H1 (cell line): ENCODE data around the gene TSTD2. TPM values are rescaled to one million over a fixed set of nuclear protein-coding genes. Genes with fewer than 3 reads are reported as not detected.

Source experiments
- CTCF ChIA-PET: fragments of 300-600 bp; sonication (Branson Sonifier 250); formaldehyde crosslinking; loops from one replicate; lab custom pipeline; 2021; ENCODE audit not compliant: partially characterized antibody; lab: Charles Lee
- POLR2A ChIA-PET: fragments of 300-600 bp; sonication (Branson Sonifier 250); formaldehyde crosslinking; loops from one replicate; lab custom pipeline; 2021; ENCODE audit warnings: inconsistent platforms; ENCODE audit not compliant: partially characterized antibody; lab: Charles Lee
- DNase-seq, 2 experiments: peaks; one replicate each; pipeline versions ENCODE4 v3.0.0 to v3.0.0-alpha.2; 2010 to 2022; ENCODE audit warnings: low spot score in 2 of 2, low read depth in 1 of 2, mixed read lengths in 1 of 2
- FAIRE-seq: peaks from 2 replicates; lab custom pipeline; 2011; peaks lifted over from hg19 to GRCh38; lab: Jason Lieb, UNC
- H2AFZ ChIP-seq: 2 replicates; pipeline ENCODE4 v1.8.1; 2012; ENCODE audit warnings: low read length, inconsistent platforms
- H2AK5ac ChIP-seq: 2 replicates; pipeline ENCODE4 v1.6.1; 2013; ENCODE audit warnings: low read depth, low read length
- H2BK120ac ChIP-seq: replicated peaks from 2 replicates; pipeline ENCODE3; 2013; ENCODE audit warnings: low read depth, low read length, inconsistent platforms
- H2BK12ac ChIP-seq: 2 replicates; pipeline ENCODE4 v1.6.1; 2013; ENCODE audit warnings: low read depth, low read length
- H2BK15ac ChIP-seq: 2 replicates; pipeline ENCODE4 v1.6.1; 2013; ENCODE audit warnings: low read length
- H2BK20ac ChIP-seq: 2 replicates; pipeline ENCODE4 v1.6.1; 2013; ENCODE audit warnings: low read length
- H2BK5ac ChIP-seq: 2 replicates; pipeline ENCODE4 v1.6.1; 2013; ENCODE audit warnings: low read depth, low read length
- H3K14ac ChIP-seq: 2 replicates; pipeline ENCODE4 v1.6.1; 2013; ENCODE audit warnings: inconsistent platforms; ENCODE audit not compliant: insufficient read length
- H3K18ac ChIP-seq: 2 replicates; pipeline ENCODE4 v1.6.1; 2013; ENCODE audit warnings: low read length; ENCODE audit errors: extremely low read depth
- H3K23ac ChIP-seq: 2 replicates; pipeline ENCODE4 v1.6.1; 2013; ENCODE audit warnings: inconsistent platforms; ENCODE audit not compliant: insufficient read length
- H3K23me2 ChIP-seq: 2 replicates; pipeline ENCODE4 v1.6.1; 2013; ENCODE audit warnings: low read depth, low read length
- H3K27ac ChIP-seq: 2 replicates; pipeline ENCODE4 v1.6.1; 2011; ENCODE audit warnings: low read depth, low read length, inconsistent platforms
- H3K27me3 ChIP-seq, 4 experiments: replicated peaks in 1 of 4; 1 replicate in 1 of 4; 2 replicates in 3 of 4; pipeline versions ENCODE4 v1.6.1 to v1.8.1; 2011 to 2013; ENCODE audit warnings: low read length in 3 of 4, mild to moderate bottlenecking in 3 of 4, inconsistent platforms in 2 of 4, mixed read lengths in 2 of 4, moderate library complexity in 1 of 4; ENCODE audit not compliant: control insufficient read depth in 3 of 4, insufficient read depth in 3 of 4; ENCODE audit errors: extremely low read depth in 1 of 4
- H3K36me3 ChIP-seq, 4 experiments: 2 replicates each; pipeline versions ENCODE4 v1.6.1 to v1.8.1; 2011 to 2013; ENCODE audit warnings: mild to moderate bottlenecking in 4 of 4, low read length in 3 of 4, moderate library complexity in 2 of 4, control low read depth in 1 of 4, inconsistent platforms in 1 of 4; ENCODE audit not compliant: insufficient read depth in 4 of 4, control insufficient read depth in 2 of 4
- H3K4ac ChIP-seq: replicated peaks from 2 replicates; pipeline ENCODE3; 2013; ENCODE audit warnings: low read length, low read depth, mixed read lengths, inconsistent platforms; ENCODE audit not compliant: insufficient read length
- H3K4me1 ChIP-seq, 4 experiments: replicated peaks in 1 of 4; 1 replicate in 1 of 4; 2 replicates in 3 of 4; pipeline versions ENCODE4 v1.6.1 to v1.8.1; 2011 to 2013; ENCODE audit warnings: low read length in 3 of 4, inconsistent platforms in 2 of 4, mixed read lengths in 1 of 4; ENCODE audit not compliant: insufficient read depth in 4 of 4, control insufficient read depth in 3 of 4
- H3K4me2 ChIP-seq, 2 experiments: 2 replicates each; pipeline versions ENCODE4 v1.6.1 to v1.8.1; 2011 to 2013; ENCODE audit warnings: low read depth in 2 of 2, low read length in 2 of 2, control low read depth in 1 of 2, inconsistent platforms in 1 of 2, mild to moderate bottlenecking in 1 of 2; ENCODE audit not compliant: insufficient read depth in 1 of 2
- H3K4me3 ChIP-seq, 4 experiments: fragments of 200-600, 300-600 bp in 1 of 4; sonication (generic), shearing (Covaris generic), sonication (Bioruptor Twin) in 1 of 4; 2 replicates each; pipeline versions ENCODE4 v1.5.1 to v1.8.1; 2011 to 2016; ENCODE audit warnings: low read length in 4 of 4, low read depth in 3 of 4, control low read depth in 2 of 4, inconsistent platforms in 2 of 4, mild to moderate bottlenecking in 2 of 4, mixed read lengths in 1 of 4, moderate library complexity in 1 of 4; ENCODE audit not compliant: insufficient read depth in 2 of 4; ENCODE audit errors: extremely low read depth in 1 of 4
- H3K56ac ChIP-seq: replicated peaks from 2 replicates; pipeline ENCODE3; 2013; ENCODE audit warnings: low read depth, mild to moderate bottlenecking, mixed read lengths, low read length, inconsistent platforms; ENCODE audit not compliant: insufficient read length
- H3K79me1 ChIP-seq: 2 replicates; pipeline ENCODE4 v1.6.1; 2013; ENCODE audit warnings: low read depth, low read length, control low read depth
- H3K79me2 ChIP-seq, 2 experiments: 2 replicates each; pipeline versions ENCODE4 v1.6.1 to v1.8.1; 2012 to 2013; ENCODE audit warnings: low read length in 2 of 2, mild to moderate bottlenecking in 2 of 2, inconsistent platforms in 1 of 2; ENCODE audit not compliant: insufficient read depth in 2 of 2, control insufficient read depth in 1 of 2
- H3K9ac ChIP-seq, 4 experiments: replicated peaks in 1 of 4; 1 replicate in 1 of 4; 2 replicates in 3 of 4; pipeline versions ENCODE4 v1.6.1 to v1.8.1; 2011 to 2013; ENCODE audit warnings: low read depth in 3 of 4, low read length in 3 of 4, control low read depth in 2 of 4, mild to moderate bottlenecking in 2 of 4, moderate library complexity in 2 of 4, inconsistent platforms in 1 of 4; ENCODE audit errors: extremely low read depth in 1 of 4
- H3K9me3 ChIP-seq, 2 experiments: 2 replicates each; pipeline versions ENCODE4 v1.6.1 to v1.8.1; 2012 to 2013; ENCODE audit warnings: mild to moderate bottlenecking in 2 of 2, moderate library complexity in 2 of 2, control low read depth in 1 of 2, inconsistent platforms in 1 of 2, low read depth in 1 of 2, low read length in 1 of 2, mixed read lengths in 1 of 2; ENCODE audit not compliant: insufficient read depth in 2 of 2
- H4K20me1 ChIP-seq, 2 experiments: replicated peaks in 1 of 2; 2 replicates each; pipeline versions ENCODE3 to v1.8.1; 2011 to 2013; ENCODE audit warnings: inconsistent platforms in 2 of 2, low read length in 2 of 2, mild to moderate bottlenecking in 1 of 2; ENCODE audit not compliant: insufficient read depth in 2 of 2, control insufficient read depth in 1 of 2
- H4K5ac ChIP-seq: 2 replicates; pipeline ENCODE4 v1.6.1; 2013; ENCODE audit warnings: low read length, low read depth, mixed read lengths, inconsistent platforms; ENCODE audit not compliant: insufficient read length
- H4K8ac ChIP-seq: 2 replicates; pipeline ENCODE4 v1.8.0; 2013; ENCODE audit warnings: mild to moderate bottlenecking, moderate library complexity, low read length, inconsistent platforms; ENCODE audit not compliant: insufficient read depth; ENCODE audit errors: extremely low read depth
- H4K91ac ChIP-seq: replicated peaks from 2 replicates; pipeline ENCODE3; 2013; ENCODE audit warnings: low read length, mixed read lengths, inconsistent platforms; ENCODE audit not compliant: insufficient read length
- WGBS, 2 experiments: shearing (Covaris generic) in 1 of 2; methylation state at CpG; one replicate each; pipeline versions ENCODE4 v1.1.6 to v1.1.7; 2013 to 2015; ENCODE audit warnings: low lambda C conversion rate in 2 of 2, mixed read lengths in 2 of 2, inconsistent platforms in 1 of 2, low coverage in 1 of 2, missing lambda C conversion rate in 1 of 2; ENCODE audit not compliant: insufficient replicate concordance in 2 of 2, insufficient coverage in 1 of 2, insufficient read length in 1 of 2; ENCODE audit errors: extremely low coverage in 1 of 2, missing lambda C conversion rate in 1 of 2; 5-methylcytosine and 5-hydroxymethylcytosine counted together
- polyA plus RNA-seq, 7 experiments: library from polyadenylated mRNA; depleted of rRNA in 3 of 7; stranded (reverse) in 5 of 7; unstranded in 2 of 7; fragments of >200 nt in 5 of 7; fragments of 200-250 nt in 2 of 7; gene quantifications; 1 replicate in 5 of 7; 2 replicates in 1 of 7; 4 replicates in 1 of 7; pipeline versions ENCODE4 v1.2.1 to v1.2.3, GENCODE V29; 2011 to 2013; ENCODE audit warnings: missing spikeins in 2 of 7, mixed read lengths in 2 of 7
- total RNA-seq: library from RNA; stranded (reverse); fragmentation: NEBNext Ultra II Directional; extraction: Animal tissue kit (Norgen Biotek cat#: 25700); gene quantifications from 2 replicates; pipeline ENCODE4 v1.2.1, GENCODE V29; 2021

The TSTD2 gene
- total and polyA plus RNA-seq, 2 of the 8 experiments (the other 6 are each of a cell fraction or from before 2014, with no cell fraction given) = 16.1 to 17.5 TPM

DNA sequence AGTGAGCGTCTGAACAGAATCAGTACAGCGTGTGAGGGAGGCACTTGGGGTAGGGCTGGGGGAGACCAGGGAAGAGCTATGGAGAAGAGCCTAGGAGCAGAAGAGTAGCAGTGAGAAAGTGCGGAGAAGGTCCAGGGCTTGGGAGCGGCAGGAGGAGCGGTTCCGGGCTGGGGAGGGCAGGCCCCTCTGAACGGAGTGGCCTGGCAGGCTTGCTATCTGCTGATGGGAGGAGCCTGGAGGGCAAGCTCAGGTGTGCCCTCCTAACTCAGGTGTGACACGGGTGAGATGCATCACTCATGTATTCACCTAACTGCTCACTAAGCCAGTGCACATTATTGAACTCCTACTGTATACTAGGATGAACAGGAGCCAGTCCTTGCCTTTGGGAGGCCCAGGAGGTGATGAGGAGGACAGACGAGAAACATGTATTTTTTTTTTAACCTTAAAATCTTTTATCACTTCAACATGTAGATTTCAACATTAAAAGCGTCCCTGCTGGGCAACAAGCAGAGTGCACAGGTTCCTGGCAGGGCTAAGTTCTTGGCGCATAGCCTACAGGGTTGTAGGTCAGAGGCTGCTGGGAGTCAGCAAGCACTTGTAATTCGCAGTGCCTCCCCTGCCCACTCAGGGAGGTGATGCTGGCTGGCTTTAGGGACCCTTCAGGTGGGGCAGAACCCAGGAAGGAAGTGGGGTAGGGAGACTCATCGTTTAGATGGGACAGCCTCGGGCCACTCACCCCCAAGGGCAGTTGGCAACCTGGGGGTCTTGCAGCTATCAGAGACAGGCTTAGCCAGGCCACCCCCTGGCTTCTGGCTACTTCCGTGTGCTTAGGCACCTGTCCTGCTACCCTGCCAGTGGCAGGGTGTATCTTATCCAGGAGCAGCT lies 76.2 kb downstream of the TSTD2 start:
- 86% methylated on average over 15 of the region's 15 CpGs; no CpG with 5 or more reads in 1 of the 2 experiments for whole genome bisulfite sequencing, 2 experiments
- Histone ChIP-seq H2BK20ac (no peak overlapping the region), H3K27me3 (no peaks in the 10 kb centered on the region; a peak in 1 of 7 replicates), H3K4ac (no peak overlapping the region), H4K20me1 (no peaks in the 10 kb centered on the region), H3K14ac (no peak overlapping the region), H3K23ac (no peak overlapping the region), H3K23me2 (no peaks in the 10 kb centered on the region), H2AK5ac (no peak overlapping the region), H3K36me3 (no peaks in the 10 kb centered on the region), H4K91ac (no peak overlapping the region), H3K18ac (no peak overlapping the region), H3K4me1 (peaks cover 0 to 2% (median under 1%) of the 10 kb centered on the region in 4 experiments; a peak in 2 of 7 replicates), H2BK5ac (no peak overlapping the region), H3K56ac (no peak overlapping the region), H3K79me2 (no peaks in the 10 kb centered on the region), H3K4me3 (no peak overlapping the region), H2BK120ac (no peak overlapping the region), H3K9me3 (no peaks in the 10 kb centered on the region), H4K8ac (no peak overlapping the region), H2BK12ac (no peak overlapping the region), H2AFZ (no peak overlapping the region), H3K9ac (no peak overlapping the region), H4K5ac (no peak overlapping the region), H3K27ac (no peak overlapping the region), H2BK15ac (no peak overlapping the region), H3K79me1 (no peaks in the 10 kb centered on the region), H3K4me2 (no peak overlapping the region)
- no peak for DNase-seq
- ChIA-PET POLR2A (interaction anchor here (1.0 kb wide), 1 partner anchor 10 kb away, joined by 3 read pairs; no protein-coding TSS in a partner anchor), CTCF (interaction anchor here (0.6 to 0.8 kb wide), 3 partner anchors 12 to 56 kb away, joined by 3 to 5 read pairs (median 3); no protein-coding TSS in a partner anchor)
- FAIRE-seq = no peak
